Germinal center (tissue), 1 donor: Measurements from ENCODE around the gene UGT2A2.
"Not testable (repeated sequence)": the region's sequence is repeated elsewhere in the genome, so short reads cannot be mapped to it uniquely, and the experiment has no call there.

Experiments
- DNase-seq: peaks from one replicate; pipeline ENCODE4 v3.0.0; 2012; ENCODE audit warnings: mixed read lengths, low spot score

UGT2A2 gene

DNA sequence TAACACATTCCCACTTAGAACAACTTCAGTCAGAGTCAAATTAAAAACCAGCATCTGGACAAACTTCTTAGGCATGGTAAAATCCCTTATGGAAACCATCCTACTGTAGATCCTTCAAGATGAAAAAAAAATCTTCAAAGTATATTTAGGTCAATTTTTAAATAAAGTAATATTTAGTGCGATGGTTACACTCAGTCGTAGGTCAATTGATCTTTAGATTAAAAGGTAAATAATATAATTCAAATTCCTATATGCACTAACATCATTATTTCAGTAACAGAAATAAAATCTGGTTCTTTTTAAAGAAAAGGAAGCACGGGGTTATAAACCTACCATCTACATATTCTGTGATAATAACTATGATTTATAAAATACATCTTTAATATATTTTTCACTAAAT is at the start of gene UGT2A2:
UGT2A2 (minus strand) TSS at position 101 of the 400 bp plus-strand sequence; CDS start at position 99, 2 bp downstream.
- DNase-seq, result no peak

DNA sequence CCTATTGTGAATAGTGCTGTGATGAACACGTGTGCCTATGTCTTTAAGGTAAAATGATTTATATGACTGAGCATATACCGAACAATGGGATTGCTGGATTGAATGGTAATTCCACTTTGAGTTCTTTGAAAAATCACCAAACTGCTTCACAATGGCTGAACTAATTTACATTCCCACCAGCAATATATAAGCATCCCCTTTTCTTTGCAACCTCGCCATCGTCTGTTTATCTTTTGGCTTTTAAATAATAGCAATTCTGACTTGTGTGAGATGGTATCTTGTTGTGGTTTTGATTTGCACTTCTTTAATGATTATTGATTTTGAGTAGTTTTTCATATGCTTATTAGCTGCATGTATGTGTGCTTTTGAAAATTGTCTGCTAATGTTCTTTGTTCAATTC is 45.4 kb upstream of the UGT2A2 start:
- no peak for DNase-seq

DNA sequence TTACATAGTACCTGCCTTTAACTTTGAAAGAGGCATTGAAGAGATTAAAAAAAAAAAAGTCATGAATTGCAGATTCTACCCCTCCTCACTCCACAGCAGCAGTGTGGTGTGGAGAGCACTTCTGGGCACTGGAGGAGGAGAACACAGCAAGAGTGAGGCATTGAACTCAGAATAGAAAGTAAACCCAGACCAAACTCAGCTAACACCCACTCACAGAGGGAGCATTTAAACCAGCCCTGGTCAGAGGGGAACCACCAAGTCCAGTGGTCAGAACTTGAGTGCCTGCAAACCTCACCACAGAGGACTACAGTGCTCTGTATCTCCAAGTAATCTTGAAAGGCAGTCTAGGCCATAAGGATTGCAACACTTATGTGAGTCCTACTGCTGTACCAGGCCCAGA is 29.2 kb upstream of the UGT2A2 start:
- DNase-seq, result no peak

DNA sequence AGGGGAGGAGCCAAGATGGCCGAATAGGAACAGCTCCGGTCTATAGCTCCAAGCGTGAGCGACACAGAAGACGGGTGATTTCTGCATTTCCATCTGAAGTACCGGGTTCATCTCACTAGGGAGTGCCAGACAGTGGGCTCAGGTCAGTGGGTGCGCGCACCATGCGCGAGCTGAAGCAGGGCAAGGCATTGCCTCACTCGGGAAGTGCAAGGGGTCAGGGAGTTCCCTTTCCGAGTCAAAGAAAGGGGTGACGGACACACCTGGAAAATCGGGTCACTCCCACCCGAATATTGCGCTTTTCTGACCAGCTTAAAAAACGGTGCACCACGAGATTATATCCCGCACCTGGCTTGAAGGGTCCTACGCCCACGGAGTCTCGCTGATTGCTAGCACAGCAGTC is 24.6 kb upstream of the UGT2A2 start:
- DNase-seq, result not testable (repeated sequence)

DNA sequence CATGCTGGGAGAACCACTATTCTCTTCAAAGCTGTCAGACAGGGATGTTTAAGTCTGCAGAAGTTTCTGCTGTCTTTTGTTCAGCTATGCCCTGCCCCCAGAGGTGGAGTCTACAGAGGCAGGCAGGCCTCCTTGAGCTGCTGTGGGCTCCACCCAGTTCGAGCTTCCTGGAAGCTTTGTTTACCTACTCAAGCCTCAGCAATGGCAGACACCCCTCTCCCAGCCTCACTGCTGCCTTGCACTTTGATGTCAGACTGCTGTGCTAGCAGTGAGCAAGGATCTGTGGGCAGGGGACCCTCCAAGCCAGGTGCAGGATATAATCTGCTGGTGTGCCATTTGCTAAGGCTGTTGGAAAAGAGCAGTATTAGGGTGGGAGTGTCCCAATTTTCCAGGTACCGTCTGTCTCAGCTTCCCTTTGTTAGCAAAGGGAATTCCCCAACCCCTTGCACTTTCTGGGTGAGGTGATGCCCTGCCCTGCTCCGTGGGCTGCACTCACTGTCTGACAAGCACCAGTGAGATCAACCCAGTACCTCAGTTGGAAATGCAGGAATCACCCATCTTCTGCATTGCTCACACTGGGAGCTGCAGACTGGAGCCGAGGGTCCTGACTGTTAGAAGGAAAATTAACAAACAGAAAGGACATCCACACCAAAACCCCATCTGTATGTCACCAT is 21.8 kb upstream of the UGT2A2 start:
- not testable (repeated sequence) for DNase-seq

DNA sequence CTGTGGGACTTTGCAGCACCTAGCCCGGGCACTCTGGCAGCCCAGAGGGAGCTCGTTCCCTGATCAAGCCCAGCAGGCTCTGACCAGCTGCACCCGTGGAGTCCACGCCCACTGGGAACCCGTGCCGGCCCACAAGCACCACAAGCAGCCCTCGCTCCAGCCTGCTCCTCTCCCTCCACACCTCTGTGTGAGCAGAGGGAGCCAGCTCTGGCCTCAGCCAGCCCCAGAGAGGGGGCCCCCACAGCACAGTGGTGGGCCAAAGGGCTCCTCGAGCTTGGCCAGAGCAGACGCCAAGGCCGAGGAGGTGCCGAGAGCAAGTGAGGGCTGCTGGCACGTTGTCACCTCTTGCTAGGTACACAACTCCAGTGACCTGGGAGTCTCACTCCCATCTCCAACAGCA is 18.7 kb upstream of the UGT2A2 start:
- no peak for DNase-seq

DNA sequence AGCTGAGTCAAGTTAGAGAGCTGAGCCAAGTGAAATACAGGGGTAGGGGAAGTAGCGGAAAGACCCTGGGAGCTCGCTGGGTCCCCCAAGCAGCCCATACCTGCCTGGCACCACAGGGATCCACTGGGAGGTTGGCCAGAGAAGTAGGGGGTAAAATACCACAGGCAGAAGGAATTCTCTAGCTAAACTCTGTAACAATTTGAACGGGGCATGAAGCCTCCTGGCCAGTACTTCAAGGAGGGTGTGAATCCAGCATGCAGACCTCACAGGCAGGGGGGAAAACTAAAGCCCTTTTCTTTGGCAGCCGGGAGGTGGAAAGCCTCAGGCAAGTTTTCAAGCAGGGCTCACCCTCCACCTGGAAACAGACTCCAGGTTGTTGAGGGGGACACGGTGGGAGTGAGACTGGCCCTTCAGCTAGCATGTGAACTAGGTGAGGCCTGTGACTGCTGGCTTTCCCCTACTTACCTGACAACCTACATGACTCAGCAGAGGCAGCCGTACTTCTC is 17.3 kb upstream of the UGT2A2 start:
- DNase-seq, result no peak

DNA sequence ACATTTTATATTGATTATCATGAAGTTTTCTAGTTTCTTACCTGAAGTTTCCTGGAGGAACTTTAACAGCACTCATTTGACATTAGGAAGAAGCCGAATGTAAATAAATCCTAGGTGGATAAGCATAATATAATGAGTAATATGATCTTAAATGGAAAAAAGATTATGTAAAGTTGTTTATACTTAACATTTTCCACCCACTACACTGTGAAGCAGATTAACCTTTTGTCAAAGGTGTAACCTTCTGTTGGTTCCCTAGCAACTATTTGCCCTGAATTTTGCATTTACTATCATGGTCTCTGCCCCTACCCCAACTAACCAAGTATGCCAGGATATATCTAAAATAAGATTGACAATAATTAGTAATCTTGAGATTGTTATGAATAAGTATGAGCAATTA is 13.7 kb upstream of the UGT2A2 start, which contains the start of gene UGT2A1:
UGT2A1 (minus strand) TSS at position 101 of the 400 bp plus-strand sequence. CDS start 5,603 bp downstream, outside the sequence.
- DNase-seq, result no peak

DNA sequence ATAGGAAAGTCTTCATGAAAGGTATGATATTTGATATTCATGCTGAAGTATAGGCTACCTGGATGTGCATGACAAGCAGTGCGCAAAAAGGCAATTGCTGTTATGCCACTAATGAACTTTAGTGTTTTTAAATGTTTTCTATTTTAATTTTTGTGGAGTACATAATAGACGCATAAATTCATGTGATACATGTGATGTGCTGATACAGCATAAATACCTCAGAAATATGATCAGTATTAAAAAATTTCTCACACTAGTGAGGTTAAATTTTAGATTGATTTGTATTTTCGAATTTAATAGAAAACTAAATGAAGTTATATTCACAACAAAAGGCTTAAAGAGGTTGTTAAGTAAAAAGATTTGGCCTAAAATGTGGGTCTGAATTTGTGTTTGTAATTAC is 11.4 kb upstream of the UGT2A2 start:
- no peak for DNase-seq

DNA sequence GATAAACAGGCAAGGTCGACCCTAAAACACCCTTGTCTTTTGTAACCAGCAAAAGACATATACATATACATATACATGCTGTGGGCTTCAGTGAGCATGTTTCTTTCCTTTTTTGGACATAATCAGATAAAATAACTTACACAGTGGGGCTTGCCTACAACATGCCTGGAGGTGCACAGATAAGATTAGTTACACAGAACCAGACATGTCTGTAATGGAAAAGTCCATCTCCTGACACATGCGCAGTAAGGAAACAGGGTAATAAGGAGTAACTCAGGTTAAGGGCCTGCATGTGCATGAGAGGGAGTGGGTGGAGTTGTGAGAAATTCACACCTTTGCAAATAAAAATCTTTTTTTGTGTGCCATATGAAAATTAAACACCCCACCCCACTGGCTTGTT is 10.2 kb upstream of the UGT2A2 start:
- DNase-seq, result no peak

DNA sequence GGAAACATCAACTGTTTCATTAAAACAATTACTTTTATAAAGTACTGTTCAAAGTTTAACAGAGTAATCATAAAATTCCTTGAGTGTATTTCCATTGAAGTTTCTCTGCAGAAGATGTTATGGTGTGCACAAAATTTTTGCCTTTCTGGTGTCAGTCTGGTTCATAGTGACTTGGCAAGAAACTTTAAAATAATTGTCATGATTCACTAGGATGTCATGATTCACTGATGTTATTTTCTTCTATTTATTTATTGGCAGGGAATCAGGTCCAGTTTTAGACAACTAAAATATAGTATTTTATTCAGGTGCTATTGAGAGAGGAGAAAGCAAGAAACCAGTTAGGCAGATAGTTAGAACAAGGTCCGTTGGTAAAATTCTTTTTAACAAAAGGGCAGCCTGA is 9.8 kb upstream of the UGT2A2 start:
- DNase-seq, result no peak

DNA sequence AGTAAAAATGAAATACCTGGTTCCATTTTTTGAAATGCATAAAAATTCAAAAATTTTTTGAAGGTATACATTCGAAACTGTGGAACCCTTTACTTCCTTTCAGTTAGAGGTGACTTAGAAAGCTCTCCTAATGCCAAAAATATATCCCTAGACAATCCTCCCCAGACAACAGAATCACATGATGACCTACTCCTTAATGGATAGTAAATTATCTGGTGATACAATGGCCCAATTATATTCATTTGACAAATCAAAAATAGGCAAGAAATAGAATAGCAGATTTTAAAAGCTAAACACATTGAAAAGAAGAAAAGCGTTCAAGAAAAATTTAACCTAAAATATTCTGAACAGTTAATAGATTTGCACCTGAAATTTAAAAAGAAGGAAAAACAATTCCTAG is 3.5 kb upstream of the UGT2A2 start:
- no peak for DNase-seq

DNA sequence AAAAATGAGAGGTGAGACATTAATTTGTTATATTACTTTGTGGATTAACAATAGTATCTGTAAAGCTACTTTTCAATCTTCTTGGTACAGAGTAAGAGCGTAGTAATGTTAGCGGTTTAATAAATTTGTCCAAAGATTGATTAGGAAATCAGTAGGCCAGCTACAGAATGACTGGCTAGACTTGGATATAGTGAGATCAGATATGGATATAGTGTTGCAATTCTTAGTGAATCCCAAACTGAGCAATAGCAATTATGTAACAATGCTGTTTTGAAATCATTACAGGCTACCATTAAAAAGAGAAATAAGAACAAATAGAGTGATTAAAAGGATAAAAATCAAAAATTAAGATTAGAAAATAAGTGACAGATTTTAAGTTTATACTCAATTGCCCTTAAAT is 847 bp upstream of the UGT2A2 start:
- DNase-seq, result no peak

DNA sequence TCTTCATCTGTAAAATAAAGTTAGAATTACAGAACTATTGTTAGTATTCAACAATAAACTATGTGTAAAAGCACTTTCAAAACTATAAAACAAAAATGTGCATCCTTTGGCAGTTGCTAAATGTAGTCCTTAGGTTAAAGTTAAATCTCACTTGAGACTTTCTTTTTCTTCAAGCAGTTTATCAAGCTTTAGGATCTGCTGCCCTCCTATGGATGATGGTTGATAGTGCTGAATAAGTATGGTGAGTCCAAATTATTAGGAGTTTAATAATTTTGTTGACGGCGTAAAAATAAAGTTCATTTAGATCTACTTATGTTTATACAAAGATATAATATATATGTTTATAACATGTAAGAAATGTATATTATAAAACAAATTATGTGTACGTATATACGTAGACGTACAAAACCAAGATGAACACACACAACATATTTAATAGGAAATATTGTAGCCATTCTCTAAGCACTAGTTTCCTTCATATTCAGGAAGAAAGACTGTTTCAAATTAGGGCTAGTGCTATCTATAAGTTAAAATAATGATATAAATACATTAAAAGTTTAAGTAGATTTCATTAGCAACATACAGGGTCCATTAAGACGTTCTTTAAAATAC is 22.3 kb downstream of the UGT2A2 start:
- DNase-seq, result no peak

DNA sequence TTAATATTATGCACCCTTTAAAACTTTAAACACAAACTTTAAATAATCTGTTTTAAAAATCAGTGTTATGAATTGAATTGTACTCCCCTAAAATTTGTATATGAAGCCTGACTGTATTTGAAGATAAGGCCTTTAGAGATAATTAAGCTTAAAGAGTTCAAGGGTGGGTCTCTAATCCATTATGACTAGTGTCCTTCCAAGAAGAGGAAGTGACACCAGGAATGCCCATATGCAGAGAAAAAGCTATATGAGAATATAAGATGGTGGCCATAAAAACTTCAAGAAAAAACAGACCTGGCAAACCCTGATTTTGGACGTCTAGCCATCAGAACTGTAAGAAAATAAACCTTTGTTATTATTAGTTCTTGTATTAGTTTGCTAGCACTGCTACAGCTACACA is 29.0 kb downstream of the UGT2A2 start:
- no peak for DNase-seq

DNA sequence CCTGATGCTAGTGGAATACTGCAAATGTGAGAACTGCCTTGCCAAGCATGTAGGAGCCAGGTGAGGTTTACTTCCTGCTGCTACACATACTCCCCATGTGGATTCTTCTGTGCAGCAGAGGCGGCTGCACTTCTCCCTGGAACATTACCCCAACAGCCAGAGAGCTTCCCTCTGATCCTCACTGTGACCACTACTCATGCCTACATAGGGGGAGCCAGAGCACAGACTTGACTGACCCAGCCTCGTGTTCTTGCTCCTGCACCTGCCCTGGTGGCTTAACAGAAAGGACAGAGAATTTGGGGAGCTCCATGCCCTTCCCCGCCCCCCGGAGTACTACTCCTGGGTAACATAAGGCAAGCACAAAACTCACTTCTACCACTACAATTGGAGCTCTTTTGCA is 38.4 kb downstream of the UGT2A2 start:
- no peak for DNase-seq

DNA sequence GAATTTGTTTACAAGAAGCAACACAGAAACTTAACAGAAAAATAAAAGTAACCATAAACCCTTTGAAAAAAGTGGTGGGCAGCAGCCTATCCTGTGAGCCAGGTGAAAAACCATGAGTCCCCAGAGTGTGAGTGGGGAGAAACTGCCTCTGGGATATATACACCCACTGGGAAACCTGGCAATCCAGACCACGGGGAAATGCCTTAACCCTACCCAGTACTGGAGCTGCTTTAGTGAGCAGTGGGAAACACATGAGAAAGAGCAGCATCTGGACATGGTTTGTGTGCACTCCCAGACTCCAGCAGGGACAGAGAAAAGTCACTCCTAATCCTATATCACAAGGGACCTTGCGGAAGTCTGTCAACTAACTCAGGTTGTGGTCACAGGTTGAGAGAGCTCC is 39.4 kb downstream of the UGT2A2 start:
- DNase-seq, result no peak

DNA sequence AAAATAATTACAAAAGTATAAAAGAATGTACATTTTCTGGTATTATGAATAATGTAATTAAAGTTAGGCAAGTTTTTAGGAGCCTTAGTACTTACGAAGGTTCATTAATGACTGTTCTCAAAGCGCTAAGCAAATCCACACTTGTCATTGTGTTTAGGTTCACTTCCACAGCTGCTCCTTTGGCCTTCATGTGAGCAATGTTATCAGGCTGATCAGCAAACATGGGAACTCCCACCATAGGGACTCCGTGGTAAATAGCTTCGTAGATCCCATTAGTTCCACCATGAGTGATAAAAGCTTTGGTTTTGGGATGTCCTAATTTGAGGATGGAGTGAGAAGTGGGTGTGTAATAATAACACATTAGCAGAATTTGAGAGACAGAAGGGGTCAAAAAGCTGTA is 45.1 kb downstream of the UGT2A2 start:
- no peak for DNase-seq

DNA sequence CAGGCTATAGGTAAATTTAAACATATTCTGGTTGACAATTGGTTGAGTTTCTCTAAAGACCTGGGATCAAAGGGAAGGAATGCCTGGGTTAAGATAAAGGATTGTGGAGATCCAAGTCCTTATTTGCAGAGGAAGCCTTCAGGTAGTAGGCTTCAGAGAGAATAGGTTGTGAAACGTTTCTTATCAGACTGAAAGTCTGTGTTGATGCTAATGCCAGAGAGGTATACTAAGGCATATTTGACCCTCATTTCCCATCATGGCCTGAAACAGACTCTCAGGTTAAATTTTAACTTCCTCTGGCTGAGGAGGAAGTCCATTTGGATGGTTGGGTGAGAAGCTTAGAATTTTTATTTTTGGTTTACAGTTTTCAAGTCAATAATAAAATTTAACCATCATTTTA is 48.1 kb downstream of the UGT2A2 start:
- DNase-seq, result no peak

DNA sequence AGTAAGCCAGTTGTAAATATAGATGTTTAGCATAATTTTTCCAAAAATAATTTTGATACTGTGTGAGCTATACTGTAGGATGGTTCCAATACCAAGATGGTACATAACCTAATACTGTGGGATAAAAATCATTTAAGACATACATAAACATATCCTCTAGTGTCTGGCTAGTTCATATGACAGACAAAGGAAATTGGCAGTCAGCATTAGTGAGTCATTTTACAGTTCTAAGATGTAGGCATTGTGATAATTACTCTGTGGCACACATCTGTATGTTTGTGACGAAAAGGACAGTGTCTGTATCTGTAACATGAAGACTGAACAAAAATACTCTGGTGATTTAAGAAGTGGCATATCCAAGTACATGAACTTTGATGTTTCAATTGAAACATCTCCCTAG is 49.6 kb downstream of the UGT2A2 start:
- no peak for DNase-seq

DNA sequence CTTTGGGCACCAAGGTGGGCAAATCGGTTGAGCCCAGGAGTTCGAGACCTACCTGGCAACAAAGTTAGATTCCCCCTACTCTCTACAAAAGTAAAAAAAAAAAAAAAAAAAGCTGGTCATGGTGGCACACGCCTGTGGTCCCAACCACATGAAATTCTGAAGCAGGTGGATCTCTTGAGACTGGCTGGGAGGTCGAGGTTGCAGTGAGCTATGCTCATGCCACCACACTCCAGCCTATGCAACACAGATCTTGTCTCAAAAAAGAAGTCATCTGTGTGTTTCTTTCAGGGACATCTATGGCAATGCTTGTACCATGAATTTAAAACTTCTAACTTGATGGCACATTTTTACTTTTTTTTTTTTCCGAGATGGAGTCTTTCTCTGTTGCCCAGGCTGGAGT is 55.3 kb downstream of the UGT2A2 start:
- DNase-seq, result no peak

DNA sequence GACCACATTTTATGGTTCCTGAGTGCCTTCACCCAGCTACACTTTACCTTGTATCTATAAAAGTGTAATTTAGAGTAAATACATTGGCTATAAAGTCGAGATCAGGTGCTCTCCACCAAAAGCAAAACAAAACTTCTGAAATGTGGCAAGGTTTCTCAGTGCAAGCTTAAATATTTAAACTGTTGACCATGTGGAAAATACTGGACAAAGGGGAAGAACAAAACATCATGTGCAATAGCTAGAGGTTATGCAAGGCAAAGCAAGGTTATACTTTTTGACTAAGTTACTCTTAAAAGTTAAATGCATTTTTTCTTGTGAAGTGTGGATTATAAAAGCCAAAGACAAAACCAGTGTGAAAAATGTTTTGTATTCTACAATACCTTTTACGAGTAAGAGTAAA is 55.9 kb downstream of the UGT2A2 start:
- no peak for DNase-seq

DNA sequence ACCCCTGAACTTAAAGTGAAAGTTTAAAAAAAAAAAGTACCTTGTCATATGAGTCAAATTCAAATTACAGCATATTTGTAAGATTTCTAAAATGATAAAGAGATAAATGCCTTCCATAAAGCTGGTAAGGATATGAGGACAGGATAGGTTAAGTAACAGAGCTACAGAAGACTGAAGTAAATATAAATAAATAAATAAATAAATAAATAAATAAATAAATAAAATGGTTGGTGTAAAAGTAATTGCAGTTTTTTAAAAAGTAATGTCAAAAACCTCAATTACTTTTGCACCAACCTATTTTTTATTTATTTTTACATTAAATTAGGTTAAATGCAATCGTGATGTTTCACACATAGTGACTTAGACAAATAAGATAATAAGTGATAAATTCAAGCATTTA is 62.2 kb downstream of the UGT2A2 start:
- no peak for DNase-seq
